DOHH2 (cell line): ENCODE data around the gene EN2.

Experiments used
- CTCF ChIP-seq: fragments of 200-600 bp; sonication (generic); IDR thresholded peaks from one replicate; pipeline ENCODE4 v1.5.1; 2014; ENCODE audit warnings: antibody characterized with exemption, mild to moderate bottlenecking, low read depth, low read length; ENCODE audit not compliant: poor library complexity, severe bottlenecking
- EZH2phosphoT487 ChIP-seq: fragments of 200-600 bp; sonication (generic); IDR thresholded peaks from 2 replicates; pipeline ENCODE4 v1.6.1; 2017; ENCODE audit warnings: borderline replicate concordance, mild to moderate bottlenecking, antibody characterized with exemption, low read length, moderate library complexity, mixed read lengths

GRCh38 chr7:155440018-155440410, 17.9 kb upstream of the EN2 start:
- TF ChIP-seq CTCF (no peak), EZH2phosphoT487 (no peak)
